Stimulated activated naive CD8-positive, alpha-beta T cell treated with anti-CD3 and anti-CD28 coated beads, Interleukin-15, Interleukin-2, amounts not matched to agents 100 ng/mL and 50 ng/mL, for 24 hours (primary cell): ENCODE data around the gene CATSPERE.

ENCODE experiments used
- H3K27ac Mint-ChIP-seq: one replicate; pipeline ENCODE4 v1.8.0; 2021; ENCODE audit warnings: mild to moderate bottlenecking, mixed read lengths
- H3K27me3 Mint-ChIP-seq: one replicate; pipeline ENCODE4 v1.8.0; 2021; ENCODE audit warnings: mixed read lengths
- H3K36me3 Mint-ChIP-seq: one replicate; pipeline ENCODE4 v1.8.0; 2021; ENCODE audit warnings: low read depth, mixed read lengths
- H3K4me1 Mint-ChIP-seq: one replicate; pipeline ENCODE4 v1.8.0; 2021; ENCODE audit warnings: low read depth, mixed read lengths
- H3K4me3 Mint-ChIP-seq: one replicate; pipeline ENCODE4 v1.8.0; 2021; ENCODE audit warnings: mild to moderate bottlenecking, mixed read lengths
- H3K9me3 Mint-ChIP-seq: one replicate; pipeline ENCODE4 v1.8.0; 2021; ENCODE audit warnings: mixed read lengths

Gene CATSPERE, protein sequence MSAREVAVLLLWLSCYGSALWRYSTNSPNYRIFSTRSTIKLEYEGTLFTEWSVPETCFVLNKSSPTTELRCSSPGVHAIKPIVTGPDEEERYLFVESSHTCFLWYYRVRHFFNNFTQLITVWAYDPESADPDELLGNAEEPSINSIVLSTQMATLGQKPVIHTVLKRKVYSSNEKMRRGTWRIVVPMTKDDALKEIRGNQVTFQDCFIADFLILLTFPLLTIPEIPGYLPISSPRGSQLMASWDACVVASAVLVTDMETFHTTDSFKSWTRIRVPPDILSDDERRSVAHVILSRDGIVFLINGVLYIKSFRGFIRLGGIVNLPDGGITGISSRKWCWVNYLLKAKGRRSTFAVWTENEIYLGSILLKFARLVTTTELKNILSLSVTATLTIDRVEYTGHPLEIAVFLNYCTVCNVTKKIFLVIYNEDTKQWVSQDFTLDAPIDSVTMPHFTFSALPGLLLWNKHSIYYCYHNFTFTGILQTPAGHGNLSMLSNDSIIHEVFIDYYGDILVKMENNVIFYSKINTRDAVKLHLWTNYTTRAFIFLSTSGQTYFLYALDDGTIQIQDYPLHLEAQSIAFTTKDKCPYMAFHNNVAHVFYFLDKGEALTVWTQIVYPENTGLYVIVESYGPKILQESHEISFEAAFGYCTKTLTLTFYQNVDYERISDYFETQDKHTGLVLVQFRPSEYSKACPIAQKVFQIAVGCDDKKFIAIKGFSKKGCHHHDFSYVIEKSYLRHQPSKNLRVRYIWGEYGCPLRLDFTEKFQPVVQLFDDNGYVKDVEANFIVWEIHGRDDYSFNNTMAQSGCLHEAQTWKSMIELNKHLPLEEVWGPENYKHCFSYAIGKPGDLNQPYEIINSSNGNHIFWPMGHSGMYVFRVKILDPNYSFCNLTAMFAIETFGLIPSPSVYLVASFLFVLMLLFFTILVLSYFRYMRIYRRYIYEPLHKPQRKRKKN

DNA sequence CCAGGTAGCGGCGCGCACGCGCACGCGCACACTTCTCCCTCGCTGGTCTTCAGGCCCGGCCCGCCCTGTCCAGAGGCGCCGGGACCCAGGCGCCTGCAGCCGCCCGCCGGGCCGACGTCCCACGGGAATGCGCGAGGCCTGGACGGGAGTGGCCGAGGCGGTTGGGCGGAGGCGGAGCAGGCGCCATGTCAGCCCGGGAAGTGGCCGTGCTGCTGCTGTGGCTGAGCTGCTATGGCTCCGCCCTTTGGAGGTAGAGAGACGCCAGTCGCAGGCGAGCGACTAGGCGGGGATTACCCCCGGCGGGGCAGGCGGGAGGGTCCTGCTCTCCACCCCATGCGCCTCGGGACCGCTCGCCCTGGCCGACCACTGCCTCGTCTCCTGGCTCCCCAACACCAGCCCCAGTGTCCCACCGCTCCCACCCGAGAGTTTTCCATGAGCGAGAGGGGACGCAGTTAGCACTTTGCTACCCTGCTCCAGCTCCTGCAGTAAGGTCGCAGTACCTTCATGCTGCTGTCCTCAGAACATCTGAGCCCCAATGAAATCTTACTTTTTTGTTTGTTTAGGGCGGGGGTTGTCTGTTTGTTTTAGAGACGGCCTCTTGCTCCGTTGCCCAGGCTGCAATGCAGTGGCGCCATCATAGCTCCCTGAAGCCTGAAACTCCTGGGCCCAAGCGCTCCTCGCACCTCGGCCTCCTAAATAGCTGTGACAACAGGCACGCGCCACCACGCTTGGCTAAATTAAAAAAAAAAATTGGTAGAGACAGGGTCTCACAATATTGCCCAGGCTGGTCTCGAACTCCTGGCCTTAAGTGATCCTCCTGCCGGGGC lies at the start of gene CATSPERE:
CATSPERE (plus strand) TSS at position 29 of the 827 bp plus-strand sequence; CDS start at position 186, 157 bp downstream.
- Mint-ChIP-seq H3K36me3 (peaks cover 16% of the 10 kb centered on the region), H3K27me3 (no peaks in the 10 kb centered on the region), H3K4me3 (peak within 1 kb of the TSS; percentile 89), H3K4me1 (peaks cover 21% of the 10 kb centered on the region), H3K9me3 (peaks cover 4% of the 10 kb centered on the region), H3K27ac (peak within 1 kb of the TSS; percentile 99)

DNA sequence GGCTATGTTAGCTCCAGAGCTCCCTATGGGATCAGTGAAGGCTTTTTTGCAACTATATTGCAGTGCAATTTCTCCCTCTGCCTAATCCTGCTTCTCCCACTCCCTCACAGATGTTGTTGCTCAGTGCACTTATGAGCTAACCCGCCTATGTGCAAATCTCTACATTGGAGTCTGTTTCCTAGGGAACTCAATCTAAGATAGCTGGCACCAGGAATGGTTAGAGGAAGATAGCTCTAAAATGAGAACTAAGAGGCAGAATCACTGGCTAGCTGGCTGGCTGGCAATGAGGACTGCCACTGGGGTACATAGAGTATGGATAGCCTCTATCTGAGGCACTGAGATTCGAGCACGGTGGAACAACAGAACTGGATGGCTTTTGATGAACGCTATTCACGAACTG lies 48.9 kb upstream of the CATSPERE start:
- no peak overlapping the region for H3K27ac Mint-ChIP-seq
- H3K4me3 Mint-ChIP-seq = no peak overlapping the region
- peaks cover 97% of the 10 kb centered on the region for H3K36me3 Mint-ChIP-seq
- no peaks in the 10 kb centered on the region for H3K27me3 Mint-ChIP-seq
- H3K4me1 Mint-ChIP-seq = peaks cover 15% of the 10 kb centered on the region
- peaks cover 4% of the 10 kb centered on the region for H3K9me3 Mint-ChIP-seq

DNA sequence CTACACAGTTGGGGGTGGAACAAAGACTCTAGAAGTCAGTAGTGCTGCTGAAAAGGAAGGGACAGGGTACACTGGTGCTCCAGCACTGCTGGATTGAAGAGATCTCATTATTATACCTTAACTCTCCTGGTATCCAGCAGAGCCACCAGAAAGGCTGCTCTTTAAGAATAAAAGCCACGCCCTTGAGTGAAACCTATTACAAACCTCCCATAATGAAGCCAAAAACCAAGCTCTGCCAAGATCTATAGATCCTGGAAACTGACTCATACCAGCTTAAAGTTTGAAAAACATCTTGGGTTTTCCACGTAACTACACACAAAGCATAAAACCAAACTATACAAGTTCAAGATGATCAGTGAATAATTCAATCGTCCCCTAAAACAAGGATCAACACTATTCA lies 47.3 kb upstream of the CATSPERE start:
- Mint-ChIP-seq H3K27me3 (no peaks in the 10 kb centered on the region), H3K9me3 (no peaks in the 10 kb centered on the region), H3K36me3 (peaks cover 96% of the 10 kb centered on the region), H3K4me3 (no peak overlapping the region), H3K27ac (peak overlapping the region; percentile 5), H3K4me1 (peaks cover 15% of the 10 kb centered on the region)

DNA sequence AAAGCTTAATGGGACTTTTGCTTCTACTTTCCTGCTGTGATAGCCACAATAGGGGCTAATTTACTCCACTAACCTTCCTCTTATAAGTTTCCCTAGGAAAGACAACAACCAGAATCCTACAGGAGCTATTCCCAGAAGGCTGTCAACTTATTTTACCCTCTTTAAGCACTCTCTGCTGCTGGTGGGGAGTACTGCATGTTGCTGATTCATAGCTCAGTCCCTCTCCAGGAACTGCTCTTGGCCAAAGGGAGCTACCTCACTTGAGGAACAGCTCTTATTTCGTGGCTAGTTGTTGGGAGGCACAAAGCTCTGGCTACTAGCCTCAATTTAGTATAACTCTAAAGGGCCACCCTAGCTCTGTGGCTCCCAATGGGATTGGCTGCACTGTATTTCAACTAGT lies 46.5 kb upstream of the CATSPERE start:
- no peaks in the 10 kb centered on the region for H3K27me3 Mint-ChIP-seq
- H3K9me3 Mint-ChIP-seq = no peaks in the 10 kb centered on the region
- no peak overlapping the region for H3K4me3 Mint-ChIP-seq
- peak overlapping the region; percentile 31 for H3K27ac Mint-ChIP-seq
- peaks cover 15% of the 10 kb centered on the region for H3K4me1 Mint-ChIP-seq
- peaks cover 96% of the 10 kb centered on the region for H3K36me3 Mint-ChIP-seq

DNA sequence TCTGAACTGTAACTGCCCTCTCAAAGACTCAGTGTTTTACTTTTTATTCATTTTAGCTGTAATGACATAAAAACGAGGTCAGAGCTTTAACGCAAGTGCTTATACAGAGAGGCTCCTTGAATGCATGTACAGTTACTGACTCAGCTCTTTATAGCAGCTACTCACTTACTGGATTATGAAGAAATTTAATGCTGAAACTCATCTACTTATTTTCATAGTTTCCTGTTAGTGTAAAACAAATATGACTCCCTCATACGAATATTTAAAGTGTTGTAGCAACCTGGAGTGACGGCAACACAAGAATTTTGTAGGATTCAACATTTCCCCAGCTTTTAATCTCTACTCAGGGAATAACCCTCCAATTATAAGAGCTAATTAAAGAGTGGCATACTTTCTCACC lies 42.0 kb upstream of the CATSPERE start:
- Mint-ChIP-seq H3K9me3 (no peaks in the 10 kb centered on the region), H3K27me3 (no peaks in the 10 kb centered on the region), H3K4me1 (peaks cover 13% of the 10 kb centered on the region), H3K27ac (no peak overlapping the region), H3K4me3 (no peak overlapping the region), H3K36me3 (peaks cover 85% of the 10 kb centered on the region)

DNA sequence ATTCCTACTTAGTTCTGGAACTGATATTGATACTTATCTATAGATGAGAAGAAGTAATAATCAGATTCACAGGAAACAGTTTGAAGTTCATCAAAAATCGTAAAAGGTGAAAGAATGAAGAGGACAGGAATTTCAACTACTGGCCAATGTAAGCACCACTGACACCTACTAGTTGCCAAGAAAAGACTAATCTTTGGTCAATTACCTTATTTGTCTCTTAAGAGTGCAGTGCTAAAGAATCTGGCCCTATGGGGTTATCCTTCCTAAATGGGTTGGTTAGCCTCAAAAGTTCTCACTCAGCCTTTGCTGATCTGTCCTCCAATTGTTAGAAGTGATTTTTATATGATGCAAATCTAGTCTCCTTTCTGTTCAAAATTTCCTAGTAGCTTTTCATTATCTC lies 38.9 kb upstream of the CATSPERE start:
- Mint-ChIP-seq H3K9me3 (no peaks in the 10 kb centered on the region), H3K4me1 (peaks cover 4% of the 10 kb centered on the region), H3K36me3 (peaks cover 76% of the 10 kb centered on the region), H3K4me3 (no peak overlapping the region), H3K27ac (peak overlapping the region; percentile 14), H3K27me3 (no peaks in the 10 kb centered on the region)

DNA sequence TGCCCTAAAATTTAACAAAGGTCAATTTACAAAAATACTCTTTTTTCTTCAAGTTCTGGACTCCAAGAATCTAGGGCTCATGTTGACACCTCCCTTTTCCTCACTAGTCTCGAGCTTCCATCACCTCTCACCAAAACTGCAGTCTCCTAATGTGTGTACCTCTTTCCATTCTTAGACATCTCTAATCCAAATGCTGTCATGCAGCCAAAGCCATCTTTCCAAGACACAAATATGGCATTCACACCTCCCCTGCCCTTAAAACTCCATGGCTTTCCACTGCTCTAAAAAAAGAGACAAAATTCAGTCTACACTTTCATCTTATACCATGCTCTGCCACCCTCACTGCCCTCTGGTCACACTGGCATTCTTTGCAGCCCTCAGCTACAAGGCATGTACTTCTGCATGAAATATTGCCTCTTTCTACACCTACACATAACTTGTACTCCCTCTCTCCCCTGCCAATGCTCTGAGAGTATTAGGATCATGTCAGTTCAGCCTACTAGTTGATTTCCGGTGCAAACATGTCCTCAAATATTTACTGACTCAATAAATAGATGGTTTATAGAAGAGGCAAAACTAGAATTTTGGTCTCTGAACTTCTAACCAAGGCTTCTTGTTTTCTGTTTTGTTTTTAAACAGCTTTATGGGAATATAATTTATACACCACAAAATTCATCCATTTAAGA lies 36.3 kb upstream of the CATSPERE start:
- Mint-ChIP-seq H3K9me3 (no peaks in the 10 kb centered on the region), H3K4me3 (no peak overlapping the region), H3K36me3 (peaks cover 70% of the 10 kb centered on the region), H3K4me1 (peaks cover 15% of the 10 kb centered on the region), H3K27ac (peak overlapping the region; percentile 13), H3K27me3 (no peaks in the 10 kb centered on the region)

DNA sequence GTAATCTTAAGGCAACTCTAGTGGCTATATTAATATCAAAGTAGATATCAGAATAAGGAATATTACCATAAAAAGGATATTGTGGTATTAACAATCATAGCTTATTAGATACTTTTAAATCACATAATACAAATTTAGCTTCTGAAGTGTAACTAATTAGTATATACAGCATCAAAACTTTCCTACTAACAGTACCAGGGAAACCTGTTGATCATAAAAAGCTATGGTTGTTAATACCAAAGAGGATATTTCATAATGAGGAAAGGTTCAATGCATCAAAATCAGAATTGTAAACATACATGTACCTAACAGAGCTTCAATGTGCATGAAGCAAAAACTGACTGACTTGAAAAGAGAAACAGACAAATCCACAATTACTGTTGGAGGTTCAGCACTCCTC lies 33.4 kb upstream of the CATSPERE start:
- H3K27me3 Mint-ChIP-seq = no peaks in the 10 kb centered on the region
- peaks cover 15% of the 10 kb centered on the region for H3K4me1 Mint-ChIP-seq
- no peaks in the 10 kb centered on the region for H3K9me3 Mint-ChIP-seq
- H3K4me3 Mint-ChIP-seq = no peak overlapping the region
- no peak overlapping the region for H3K27ac Mint-ChIP-seq
- H3K36me3 Mint-ChIP-seq = peaks cover 71% of the 10 kb centered on the region

DNA sequence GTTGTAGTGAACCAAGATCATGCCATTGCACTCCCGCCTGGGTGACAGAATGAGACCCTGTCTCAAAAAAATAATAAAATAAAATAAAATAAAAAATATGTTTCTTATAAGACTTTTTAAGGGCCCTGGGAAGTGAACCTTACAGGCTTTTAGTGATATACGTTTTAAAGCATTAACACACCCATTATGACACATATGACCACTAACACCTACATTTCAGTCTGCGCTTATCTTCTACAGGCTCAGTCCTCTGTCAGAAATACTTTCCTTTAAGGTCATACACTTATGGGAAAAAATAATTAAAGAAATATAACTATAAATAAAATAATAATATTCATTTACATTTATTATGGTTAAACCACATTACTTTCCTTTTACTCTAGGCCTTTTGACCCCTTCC lies 31.3 kb upstream of the CATSPERE start:
- peaks cover 65% of the 10 kb centered on the region for H3K36me3 Mint-ChIP-seq
- H3K4me1 Mint-ChIP-seq = peaks cover 19% of the 10 kb centered on the region
- no peak overlapping the region for H3K27ac Mint-ChIP-seq
- H3K27me3 Mint-ChIP-seq = no peaks in the 10 kb centered on the region
- H3K9me3 Mint-ChIP-seq = no peaks in the 10 kb centered on the region
- H3K4me3 Mint-ChIP-seq = no peak overlapping the region

DNA sequence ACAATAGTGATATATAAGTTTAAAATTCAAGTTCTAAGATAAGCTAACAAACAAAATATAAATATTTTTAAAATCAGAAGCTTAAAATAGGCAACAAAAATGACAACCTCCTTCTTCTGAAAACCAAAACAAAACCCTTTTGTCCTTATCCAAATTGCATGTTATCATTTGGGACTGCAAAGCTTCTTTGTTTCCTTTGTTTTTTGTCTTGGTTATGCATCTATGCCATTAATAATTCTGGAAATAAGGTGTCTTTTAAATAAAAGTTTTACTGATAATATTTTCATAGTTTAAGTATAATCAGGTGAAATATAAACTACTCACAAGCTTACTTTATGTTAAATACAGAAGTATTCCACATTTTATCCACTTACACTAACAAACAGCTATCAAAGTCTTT lies 29.9 kb upstream of the CATSPERE start:
- H3K27ac Mint-ChIP-seq = no peak overlapping the region
- no peaks in the 10 kb centered on the region for H3K27me3 Mint-ChIP-seq
- peaks cover 29% of the 10 kb centered on the region for H3K4me1 Mint-ChIP-seq
- H3K4me3 Mint-ChIP-seq = no peak overlapping the region
- peaks cover 64% of the 10 kb centered on the region for H3K36me3 Mint-ChIP-seq
- no peaks in the 10 kb centered on the region for H3K9me3 Mint-ChIP-seq

DNA sequence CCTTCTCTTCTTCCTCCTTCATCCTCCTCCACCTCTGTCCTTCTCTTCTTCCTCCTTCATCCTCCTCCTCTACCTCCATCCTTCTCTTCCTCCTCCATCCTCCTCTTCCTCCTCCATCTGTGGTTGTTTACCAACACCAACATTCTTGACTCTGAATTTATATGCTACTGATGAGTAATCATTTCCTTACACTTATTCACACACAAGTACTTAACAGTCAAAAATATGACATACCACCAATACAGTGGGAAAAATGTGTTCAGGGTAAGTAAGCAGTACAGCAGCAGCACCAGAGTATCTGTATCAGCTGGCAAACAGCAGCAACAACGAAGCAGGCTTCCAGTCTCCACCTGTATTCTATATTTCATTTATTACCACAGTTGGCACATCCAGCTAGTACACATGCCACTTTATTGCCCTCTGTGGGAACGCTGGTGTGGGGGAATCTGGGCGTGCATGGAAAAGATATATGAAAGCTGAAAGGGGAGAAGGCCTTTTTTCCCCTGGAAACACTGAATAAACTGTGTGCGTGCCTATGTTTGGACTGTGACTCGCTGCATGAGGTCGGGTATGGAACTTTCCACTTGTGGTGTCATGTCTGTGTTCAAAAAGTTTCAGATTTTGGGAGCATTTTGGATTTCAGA lies 25.4 kb upstream of the CATSPERE start:
- H3K27me3 Mint-ChIP-seq = no peaks in the 10 kb centered on the region
- peak overlapping the region; percentile 57 for H3K4me3 Mint-ChIP-seq
- peaks cover 68% of the 10 kb centered on the region for H3K36me3 Mint-ChIP-seq
- H3K9me3 Mint-ChIP-seq = no peaks in the 10 kb centered on the region
- peak overlapping the region; percentile 99 for H3K27ac Mint-ChIP-seq
- H3K4me1 Mint-ChIP-seq = peaks cover 53% of the 10 kb centered on the region

DNA sequence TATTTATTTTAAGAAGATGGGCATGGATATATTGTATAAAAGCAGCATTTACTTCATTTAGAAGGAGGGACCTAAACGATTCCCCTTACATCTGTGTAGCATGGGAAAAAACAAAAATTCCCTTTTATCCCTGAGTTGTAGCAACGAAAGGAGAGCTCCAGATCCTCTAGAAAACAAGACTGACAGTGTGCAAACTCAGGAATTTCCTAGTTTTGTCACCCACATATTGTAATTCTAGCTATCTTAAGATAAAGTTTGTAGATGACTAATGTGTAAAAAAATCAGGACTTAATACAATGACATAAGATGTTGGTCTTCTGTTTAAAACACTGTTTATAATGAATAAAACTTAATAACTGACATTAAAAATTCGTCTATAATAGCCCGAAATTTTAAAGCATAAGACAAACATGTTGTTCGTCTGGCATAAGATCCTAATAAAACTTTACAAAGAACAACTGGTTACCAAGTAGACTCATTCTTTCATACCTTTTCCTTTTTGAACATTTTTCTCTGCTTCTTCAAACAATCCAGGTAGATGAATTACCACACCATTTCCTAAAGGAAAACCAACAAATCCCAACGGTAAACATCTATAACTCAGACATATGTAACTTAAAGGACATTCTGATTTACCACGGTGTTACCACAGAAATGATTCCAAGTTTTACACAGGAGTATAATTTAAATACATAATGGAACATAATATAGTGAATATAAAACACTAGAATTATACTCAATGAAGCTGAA lies 24.6 kb upstream of the CATSPERE start:
- no peaks in the 10 kb centered on the region for H3K9me3 Mint-ChIP-seq
- H3K4me1 Mint-ChIP-seq = peaks cover 53% of the 10 kb centered on the region
- peaks cover 64% of the 10 kb centered on the region for H3K36me3 Mint-ChIP-seq
- H3K27me3 Mint-ChIP-seq = no peaks in the 10 kb centered on the region
- peak overlapping the region; percentile 57 for H3K4me3 Mint-ChIP-seq
- peak overlapping the region; percentile 99 for H3K27ac Mint-ChIP-seq

DNA sequence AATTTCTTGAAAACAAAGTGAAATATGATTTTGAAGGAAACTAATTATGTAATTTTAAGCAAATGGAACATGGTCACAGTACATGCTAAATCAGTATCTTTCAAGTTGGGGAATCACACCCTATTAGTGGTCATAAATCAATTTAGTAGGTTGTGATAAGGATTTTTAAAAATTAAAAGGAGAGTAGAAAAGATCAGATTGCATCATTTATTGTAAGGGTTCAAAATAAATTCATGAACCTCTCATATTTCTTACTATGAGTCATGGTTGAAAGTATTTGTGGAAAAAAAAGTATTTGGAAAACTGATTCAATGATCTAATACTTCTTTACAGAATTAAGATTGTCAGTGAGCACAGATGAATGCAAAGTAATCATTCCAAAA lies 24.0 kb upstream of the CATSPERE start:
- no peak overlapping the region for H3K4me3 Mint-ChIP-seq
- no peaks in the 10 kb centered on the region for H3K9me3 Mint-ChIP-seq
- H3K36me3 Mint-ChIP-seq = peaks cover 60% of the 10 kb centered on the region
- peak overlapping the region; percentile 99 for H3K27ac Mint-ChIP-seq
- peaks cover 53% of the 10 kb centered on the region for H3K4me1 Mint-ChIP-seq
- H3K27me3 Mint-ChIP-seq = no peaks in the 10 kb centered on the region
